Measurements from ENCODE around the gene PADI3. TPM values are rescaled to one million over a fixed set of nuclear protein-coding genes. Genes with fewer than 3 reads are reported as not detected.

The PADI3 gene
- polyA plus RNA-seq, 1 donor (not counting 4 experiments of a cell fraction or from before 2014, with no cell fraction given) = 6.1 TPM

GRCh38 chr1:17264470-17264869 lies 15.6 kb downstream of the PADI3 start:
- dilution Hi-C loops (cut with MboI; ENCODE audit: extremely low pct_ligation_motif_present, low sequenced_read_pairs) = no loop called here
- H3K4me1 ChIP-seq (ENCODE audit: control insufficient read depth, extremely low read depth, insufficient read depth, low read length) = peaks cover 18% of the 10 kb centered on the region
- no peak for DNase-seq (ENCODE audit: low read depth, low spot score)

GRCh38 chr1:17265162-17265561 lies 16.3 kb downstream of the PADI3 start:
- Histone ChIP-seq H3K79me2 (ENCODE audit: control insufficient read depth, insufficient read depth, low read length) (no peaks in the 10 kb centered on the region), H4K20me1 (ENCODE audit: control insufficient read depth, extremely low read depth, insufficient read depth, low read length) (no peaks in the 10 kb centered on the region), H3K9ac (ENCODE audit: control insufficient read depth, extremely low read depth, insufficient read depth, low read length) (peak overlapping the region; percentile 10), H3K27ac (ENCODE audit: control insufficient read depth, insufficient read depth, low read length) (peak overlapping the region; percentile 49), H3K27me3 (ENCODE audit: control insufficient read depth, extremely low read depth, insufficient read depth, low read length) (no peaks in the 10 kb centered on the region), H3K36me3 (ENCODE audit: control insufficient read depth in 2 of 2, extremely low read depth in 1 of 2, insufficient read depth in 2 of 2, low read length in 2 of 2) (no peaks in the 10 kb centered on the region), H3K9me3 (ENCODE audit: control insufficient read depth, low read depth, low read length) (no peaks in the 10 kb centered on the region), H3K4me1 (ENCODE audit: control insufficient read depth, extremely low read depth, insufficient read depth, low read length) (peaks cover 18% of the 10 kb centered on the region), H3K9me1 (ENCODE audit: control insufficient read depth, extremely low read depth, insufficient read depth, low read length) (no peaks in the 10 kb centered on the region), H3K4me3 (ENCODE audit: control insufficient read depth in 2 of 3, extremely low read depth in 1 of 3, insufficient read depth in 2 of 3, low read depth in 1 of 3, low read length in 3 of 3) (no peak overlapping the region), H3K4me2 (ENCODE audit: control insufficient read depth, extremely low read depth, insufficient read depth, low read depth, low read length) (peak overlapping the region; percentile 59), H2AFZ (ENCODE audit: control insufficient read depth, low read length) (peak overlapping the region; percentile 20)
- DNase-seq (ENCODE audit: low read depth, low spot score) = peak; percentile 90
- dilution Hi-C loops (cut with MboI; ENCODE audit: extremely low pct_ligation_motif_present, low sequenced_read_pairs) = no loop called here
- FAIRE-seq = peak; percentile 99
- TF ChIP-seq EZH2 (IDR thresholded peaks at IDR 0.05; ENCODE audit: low read length) (no peak), CTCF (optimal IDR thresholded peaks at IDR 0.05 in 1 of 3, IDR thresholded peaks at IDR 0.05 in 1 of 3, conservative IDR thresholded peaks at IDR 0.05 in 1 of 3; ENCODE audit: extremely low read depth in 1 of 3, insufficient read depth in 2 of 3, low read length in 3 of 3) (peak in 2 of 3 experiments; percentile 27 to 57)

More at GRCh38 chr1:17264470-17264869, 15.6 kb downstream of the PADI3 start:
- no peak for FAIRE-seq
- H3K27ac ChIP-seq (ENCODE audit: control insufficient read depth, insufficient read depth, low read length) = no peak overlapping the region
- H3K4me2 ChIP-seq (ENCODE audit: control insufficient read depth, extremely low read depth, insufficient read depth, low read depth, low read length) = no peak overlapping the region
- no peak overlapping the region for H3K9ac ChIP-seq (ENCODE audit: control insufficient read depth, extremely low read depth, insufficient read depth, low read length)
- no peaks in the 10 kb centered on the region for H3K79me2 ChIP-seq (ENCODE audit: control insufficient read depth, insufficient read depth, low read length)
- H3K36me3 ChIP-seq (ENCODE audit: control insufficient read depth in 2 of 2, extremely low read depth in 1 of 2, insufficient read depth in 2 of 2, low read length in 2 of 2) = no peaks in the 10 kb centered on the region
- H3K9me1 ChIP-seq (ENCODE audit: control insufficient read depth, extremely low read depth, insufficient read depth, low read length) = no peaks in the 10 kb centered on the region
- H3K9me3 ChIP-seq (ENCODE audit: control insufficient read depth, low read depth, low read length) = no peaks in the 10 kb centered on the region
- TF ChIP-seq CTCF (optimal IDR thresholded peaks at IDR 0.05 in 1 of 3, IDR thresholded peaks at IDR 0.05 in 1 of 3, conservative IDR thresholded peaks at IDR 0.05 in 1 of 3; ENCODE audit: extremely low read depth in 1 of 3, insufficient read depth in 2 of 3, low read length in 3 of 3) (no peak), EZH2 (IDR thresholded peaks at IDR 0.05; ENCODE audit: low read length) (no peak)
- no peaks in the 10 kb centered on the region for H4K20me1 ChIP-seq (ENCODE audit: control insufficient read depth, extremely low read depth, insufficient read depth, low read length)
- H2AFZ ChIP-seq (ENCODE audit: control insufficient read depth, low read length) = no peak overlapping the region
- H3K27me3 ChIP-seq (ENCODE audit: control insufficient read depth, extremely low read depth, insufficient read depth, low read length) = no peaks in the 10 kb centered on the region
- no peak overlapping the region for H3K4me3 ChIP-seq (ENCODE audit: control insufficient read depth in 2 of 3, extremely low read depth in 1 of 3, insufficient read depth in 2 of 3, low read depth in 1 of 3, low read length in 3 of 3)
